GM21381 (cell line): Measurements from ENCODE around the gene WDR5B.

ENCODE experiments used
- ATAC-seq: cut with Tn5 transposase; IDR thresholded peaks from one replicate; pipeline ENCODE4 v1.9.1; 2021; ENCODE audit warnings: mild to moderate bottlenecking, moderate library complexity; ENCODE audit not compliant: unreplicated experiment

Gene WDR5B

GRCh38 chr3:122410111-122410510 is 5.8 kb downstream of the WDR5B start:
- no peak for ATAC-seq

DNA sequence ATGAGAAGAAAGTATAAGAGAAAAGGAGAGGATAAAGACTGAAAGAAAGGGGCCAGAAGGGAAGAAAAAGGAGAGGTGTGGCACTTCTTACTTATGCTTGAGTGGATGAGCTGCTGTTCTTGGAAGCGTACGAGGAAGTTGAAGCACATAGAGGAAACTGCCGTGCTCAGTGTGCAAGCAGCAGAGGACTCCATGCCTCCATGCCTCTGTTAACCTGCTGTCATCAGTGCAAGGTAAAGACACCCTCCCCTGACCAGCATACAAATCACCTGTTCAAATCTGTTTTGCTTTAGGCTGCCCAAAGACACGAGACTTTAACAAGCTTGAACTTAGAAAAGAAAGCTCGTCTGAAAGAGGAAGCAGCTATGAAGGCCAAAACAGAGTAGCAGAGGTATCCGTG is 6.4 kb downstream of the WDR5B start:
- ATAC-seq: no peak

GRCh38 chr3:122407946-122408345 is 7.9 kb downstream of the WDR5B start:
- ATAC-seq: no peak

DNA sequence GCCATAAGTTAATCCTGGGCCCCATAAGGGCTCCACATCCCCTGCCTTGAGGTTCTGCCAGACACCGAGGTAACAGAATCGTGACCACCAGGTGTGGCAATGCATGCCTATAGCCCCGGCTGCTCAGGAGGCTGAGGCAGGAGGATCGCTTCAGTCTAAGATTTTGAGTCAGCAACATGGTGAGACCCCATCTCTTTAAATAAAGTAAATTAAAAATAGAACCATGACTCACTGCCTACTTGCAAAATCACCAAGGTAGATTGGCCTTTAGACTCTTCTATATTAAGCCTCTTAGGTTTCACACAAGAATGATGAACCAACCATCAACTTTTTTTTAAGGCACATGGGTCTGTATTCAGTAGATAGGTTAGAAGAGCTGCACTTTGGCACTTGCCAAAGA is 9.7 kb downstream of the WDR5B start:
- ATAC-seq: no peak

GRCh38 chr3:122405015-122405414 is 10.8 kb downstream of the WDR5B start:
- no peak for ATAC-seq

DNA sequence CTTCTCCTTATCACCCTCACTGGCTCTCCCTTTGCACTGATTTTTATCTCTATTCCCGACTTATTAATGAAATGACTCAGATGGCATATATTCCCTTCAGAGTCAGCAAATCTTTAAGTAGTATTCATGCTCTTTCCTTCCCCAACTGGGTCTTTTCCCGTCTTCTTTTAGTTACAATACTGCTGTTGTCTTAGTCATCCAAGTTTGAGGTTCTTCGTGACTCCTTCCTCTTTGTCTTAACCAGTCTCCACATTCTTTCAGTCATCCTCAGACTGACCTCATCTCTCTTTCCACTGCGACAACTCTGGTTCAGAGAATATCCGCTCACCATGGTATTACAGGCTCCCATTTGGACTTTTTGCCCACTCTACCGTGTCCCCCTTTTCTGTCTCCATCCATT is 12.4 kb downstream of the WDR5B start:
- ATAC-seq: no peak

- ATAC-seq: no peak
Measured at GRCh38 chr3:122398920-122399319, 16.9 kb downstream of the WDR5B start.

DNA sequence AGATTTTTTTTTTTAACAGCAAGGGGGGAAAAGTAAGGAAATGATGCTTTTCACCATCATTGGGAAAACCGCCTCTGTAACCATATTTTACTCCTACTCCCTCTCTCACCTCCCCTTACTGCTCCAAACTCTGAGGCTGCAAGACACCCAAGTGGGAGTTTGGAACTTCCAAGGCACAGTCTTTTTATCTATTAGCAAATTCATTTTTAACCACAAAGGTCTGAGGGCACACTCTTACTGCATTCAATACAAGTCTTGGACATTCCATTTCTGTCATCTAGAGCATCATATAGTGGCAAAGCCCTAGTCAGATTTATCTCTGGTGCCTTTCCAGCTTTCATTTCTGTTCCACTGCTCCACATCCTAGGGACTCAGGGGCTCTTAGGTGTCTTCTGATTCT is 18.7 kb downstream of the WDR5B start:
- ATAC-seq: no peak

GRCh38 chr3:122396511-122396910 is 19.4 kb downstream of the WDR5B start:
- no peak for ATAC-seq

- ATAC-seq: no peak
Measured at GRCh38 chr3:122395582-122395981, 20.3 kb downstream of the WDR5B start.

- ATAC-seq: no peak
Measured at GRCh38 chr3:122394173-122394572, 21.7 kb downstream of the WDR5B start.

DNA sequence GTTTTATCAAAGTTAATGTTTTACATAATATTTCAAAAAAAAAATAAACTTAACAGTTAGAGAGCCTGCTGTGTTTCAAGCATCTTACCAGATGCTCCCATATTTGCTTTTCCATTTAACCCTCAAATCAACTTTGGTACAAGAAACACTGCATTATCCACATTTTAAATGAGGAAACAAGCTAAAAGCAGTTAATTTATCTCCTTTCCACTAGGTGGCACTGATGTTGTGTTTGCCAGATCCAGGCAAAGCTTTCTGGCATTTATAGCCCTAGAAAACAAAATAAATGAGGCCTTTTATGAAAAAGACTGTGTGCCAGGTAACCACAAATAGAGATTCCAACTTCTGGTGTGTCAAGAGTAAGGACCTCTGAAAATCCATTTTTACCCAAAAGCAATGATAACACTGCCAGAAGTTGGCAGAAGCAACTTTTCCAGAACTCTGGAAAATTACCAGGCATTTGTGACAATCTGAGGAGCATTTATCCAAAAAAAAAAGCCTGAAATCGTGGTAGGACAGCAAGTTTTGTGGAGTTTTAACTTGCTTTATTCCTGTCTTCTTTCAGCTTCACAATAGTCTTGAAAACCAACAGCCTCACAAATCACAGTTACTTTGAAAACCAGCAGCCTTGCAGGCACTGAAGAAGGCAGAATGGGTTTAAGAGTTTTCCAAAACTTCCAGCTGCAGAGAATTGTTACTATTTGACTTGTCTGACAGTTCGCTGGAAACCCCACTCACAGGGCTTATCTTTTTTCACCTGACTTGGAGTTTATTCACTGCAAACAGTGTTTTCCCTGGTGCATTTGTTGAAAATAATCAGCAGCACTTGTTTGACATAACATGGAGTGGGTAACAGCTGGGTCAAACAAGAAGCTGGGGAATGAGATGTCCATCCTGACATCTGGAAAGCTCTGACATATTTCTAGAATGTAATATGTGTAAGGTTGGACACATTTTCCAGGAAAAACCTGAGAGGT is 22.7 kb downstream of the WDR5B start:
- ATAC-seq: no peak

- no peak for ATAC-seq
Measured at GRCh38 chr3:122391681-122392446, 24.0 kb downstream of the WDR5B start.

GRCh38 chr3:122390665-122391064 is 25.2 kb downstream of the WDR5B start:
- ATAC-seq: no peak

DNA sequence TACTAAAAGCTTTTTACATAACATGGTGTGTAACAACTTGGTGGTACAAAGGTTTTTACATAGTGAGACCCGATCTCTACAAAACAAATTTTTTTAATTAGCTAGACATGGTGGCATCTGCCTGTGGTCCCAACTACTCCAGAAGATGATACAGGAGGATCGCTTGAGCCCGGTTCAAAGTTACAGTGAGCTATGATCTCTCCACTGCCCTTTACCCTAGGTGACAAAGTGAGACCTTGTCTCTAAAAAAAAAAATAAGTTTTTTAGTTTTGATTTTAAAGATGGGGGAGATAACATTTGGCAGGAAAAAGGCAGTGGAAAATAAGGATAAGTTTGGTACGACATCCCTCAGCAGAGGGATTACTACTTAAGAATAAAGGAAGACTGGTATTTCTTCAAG is 26.0 kb downstream of the WDR5B start:
- ATAC-seq: no peak

- no peak for ATAC-seq
Measured at GRCh38 chr3:122389197-122389596, 26.7 kb downstream of the WDR5B start.

GRCh38 chr3:122387709-122388108 is 28.2 kb downstream of the WDR5B start:
- ATAC-seq: no peak

GRCh38 chr3:122383771-122384697 is 31.8 kb downstream of the WDR5B start, which contains the start of gene FAM162A:
TSS of gene FAM162A (plus strand) at chr3:122384182. CDS start at chr3:122384266, 84 bp downstream.
- ATAC-seq: peak; percentile 91

DNA sequence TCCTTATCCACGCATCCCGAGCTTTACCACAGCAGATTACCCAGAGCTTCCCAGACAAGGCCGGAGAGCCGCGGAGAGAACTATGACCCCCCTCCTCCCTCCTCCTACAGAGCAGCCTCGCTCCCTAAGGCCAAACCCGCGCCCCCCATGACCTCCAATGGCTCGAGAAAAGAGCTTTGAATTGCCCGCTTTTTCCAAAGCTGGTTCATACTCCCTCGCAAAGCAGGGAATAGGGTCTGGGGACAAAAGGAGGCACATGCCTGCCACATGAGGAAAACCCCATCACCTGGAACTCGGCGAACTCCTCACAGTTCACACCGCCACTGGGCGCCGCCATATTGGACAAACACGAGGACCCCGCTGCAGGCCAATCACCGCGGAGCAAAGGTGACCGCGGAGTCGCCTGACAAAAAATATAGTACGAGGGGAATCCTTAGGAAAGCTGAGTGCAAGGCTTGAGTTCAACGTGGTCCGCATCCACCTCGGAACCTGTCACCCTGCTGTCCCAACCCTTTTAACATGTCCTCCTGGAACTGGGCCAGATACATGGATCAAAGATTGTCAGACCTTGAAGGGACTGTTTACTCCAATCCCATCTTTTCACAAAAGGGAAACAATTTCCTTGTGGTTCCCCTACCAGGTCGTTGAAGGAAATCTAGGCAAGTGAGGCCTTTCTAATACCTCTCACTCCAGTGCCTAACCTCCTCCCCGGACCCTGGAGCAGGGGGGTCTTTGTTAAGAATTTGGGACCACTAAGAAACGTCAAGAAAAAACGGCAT is 32.8 kb downstream of the WDR5B start, which contains the start of gene MIX23:
Gene MIX23, minus strand, starts transcription at position 344 of the 779 bp plus-strand sequence. Its CDS starts 7 bp downstream, at position 337.
- peak; percentile 39 for ATAC-seq

DNA sequence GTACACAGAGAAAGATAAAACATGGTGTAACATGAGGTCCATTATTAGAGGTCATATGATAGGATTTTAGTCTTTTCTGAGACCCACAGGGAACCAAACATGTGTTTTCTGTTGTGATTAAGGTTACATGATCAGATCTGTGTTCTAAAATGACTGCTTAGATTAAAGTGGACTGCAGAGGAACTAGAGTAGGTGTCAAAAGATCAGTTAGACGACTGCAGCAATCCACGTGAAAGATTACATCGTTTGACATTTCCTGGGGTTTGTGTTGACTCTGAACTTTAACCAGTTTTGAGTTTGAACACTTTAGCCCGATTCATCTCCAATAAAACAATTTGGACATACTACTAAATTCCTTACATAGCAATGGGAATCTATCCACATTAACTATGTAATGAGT is 37.9 kb downstream of the WDR5B start:
- ATAC-seq: no peak
